ENCODE measurements around the gene PAXIP1. TPM values are rescaled to one million over a fixed set of nuclear protein-coding genes. Genes with fewer than 3 reads are reported as not detected.

The PAXIP1 gene
- total RNA-seq, 4 donors from 2014 or later, result 13.5 to 29.6 (median 19.4) TPM

GRCh38 chr7:154985230-154985629 lies 17.7 kb downstream of the PAXIP1 start:
- Histone ChIP-seq H3K9me3 (no peaks in the 10 kb centered on the region), H3K36me3 (peaks cover 24% of the 10 kb centered on the region), H3K27me3 (no peaks in the 10 kb centered on the region), H3K4me3 (no peak overlapping the region), H3K4me1 (peaks cover 5% of the 10 kb centered on the region), H3K27ac (no peak overlapping the region)
- no peak for TF ChIP-seq POLR2AphosphoS5 (IDR thresholded peaks at IDR 0.05)
- TF ChIP-seq CTCF (IDR thresholded peaks at IDR 0.05), result no peak
- TF ChIP-seq POLR2A (IDR thresholded peaks at IDR 0.05), result no peak
- no peak for TF ChIP-seq EP300 (IDR thresholded peaks at IDR 0.05)
- WGBS, result 89% methylated on average over 6 of the region's 6 CpGs
- DNase-seq (ENCODE audit: low spot score in 2 of 2), result no peak

GRCh38 chr7:154984601-154985188 lies 18.2 kb downstream of the PAXIP1 start:
- Histone ChIP-seq H3K4me3 (no peak overlapping the region), H3K4me1 (peaks cover 5% of the 10 kb centered on the region), H3K27me3 (no peaks in the 10 kb centered on the region), H3K9me3 (no peaks in the 10 kb centered on the region), H3K27ac (no peak overlapping the region), H3K36me3 (peaks cover 25% of the 10 kb centered on the region)
- no peak for TF ChIP-seq CTCF (IDR thresholded peaks at IDR 0.05)
- no peak for TF ChIP-seq POLR2AphosphoS5 (IDR thresholded peaks at IDR 0.05)
- TF ChIP-seq POLR2A (IDR thresholded peaks at IDR 0.05), result no peak
- TF ChIP-seq EP300 (IDR thresholded peaks at IDR 0.05), result no peak
- DNase-seq (ENCODE audit: low spot score in 2 of 2), result no peak
- 34% methylated on average over 6 of the region's 6 CpGs for WGBS

- Histone ChIP-seq H3K27me3 (no peaks in the 10 kb centered on the region), H3K4me1 (no peaks in the 10 kb centered on the region), H3K36me3 (peaks cover 45% of the 10 kb centered on the region), H3K9me3 (no peaks in the 10 kb centered on the region), H3K4me3 (no peak overlapping the region), H3K27ac (no peak overlapping the region)
- 79% methylated on average over 3 of the region's 3 CpGs for WGBS
- no peak for DNase-seq (ENCODE audit: low spot score in 2 of 2)
- TF ChIP-seq POLR2A (IDR thresholded peaks at IDR 0.05) (no peak), POLR2AphosphoS5 (IDR thresholded peaks at IDR 0.05) (no peak), CTCF (IDR thresholded peaks at IDR 0.05) (no peak), EP300 (IDR thresholded peaks at IDR 0.05) (no peak)
Measured at GRCh38 chr7:154978017-154978416, 24.9 kb downstream of the PAXIP1 start.

- TF ChIP-seq CTCF (IDR thresholded peaks at IDR 0.05) (no peak), POLR2A (IDR thresholded peaks at IDR 0.05) (no peak), EP300 (IDR thresholded peaks at IDR 0.05) (no peak), POLR2AphosphoS5 (IDR thresholded peaks at IDR 0.05) (no peak)
- DNase-seq (ENCODE audit: low spot score in 2 of 2), result no peak
- H3K36me3 ChIP-seq, result peaks cover 46% of the 10 kb centered on the region
- H3K4me1 ChIP-seq, result no peaks in the 10 kb centered on the region
- H3K9me3 ChIP-seq, result no peaks in the 10 kb centered on the region
- no peak overlapping the region for H3K27ac ChIP-seq
- no peaks in the 10 kb centered on the region for H3K27me3 ChIP-seq
- WGBS, result 93% methylated on average over 6 of the region's 6 CpGs
- H3K4me3 ChIP-seq, result no peak overlapping the region
Measured at GRCh38 chr7:154977250-154977649, 25.7 kb downstream of the PAXIP1 start.

GRCh38 chr7:154976844-154977243 lies 26.1 kb downstream of the PAXIP1 start:
- 93% methylated on average over 4 of the region's 4 CpGs for WGBS
- H3K36me3 ChIP-seq, result peaks cover 42% of the 10 kb centered on the region
- H3K27me3 ChIP-seq, result no peaks in the 10 kb centered on the region
- no peak for TF ChIP-seq POLR2A (IDR thresholded peaks at IDR 0.05)
- TF ChIP-seq POLR2AphosphoS5 (IDR thresholded peaks at IDR 0.05), result no peak
- TF ChIP-seq CTCF (IDR thresholded peaks at IDR 0.05), result no peak
- no peak for TF ChIP-seq EP300 (IDR thresholded peaks at IDR 0.05)
- H3K4me1 ChIP-seq, result no peaks in the 10 kb centered on the region
- no peak overlapping the region for H3K4me3 ChIP-seq
- no peak overlapping the region for H3K27ac ChIP-seq
- H3K9me3 ChIP-seq, result no peaks in the 10 kb centered on the region
- no peak for DNase-seq (ENCODE audit: low spot score in 2 of 2)

Data from suprapubic skin (tissue), 4 donors.